ENCODE measurements around the gene LTBR.

The LTBR gene

DNA sequence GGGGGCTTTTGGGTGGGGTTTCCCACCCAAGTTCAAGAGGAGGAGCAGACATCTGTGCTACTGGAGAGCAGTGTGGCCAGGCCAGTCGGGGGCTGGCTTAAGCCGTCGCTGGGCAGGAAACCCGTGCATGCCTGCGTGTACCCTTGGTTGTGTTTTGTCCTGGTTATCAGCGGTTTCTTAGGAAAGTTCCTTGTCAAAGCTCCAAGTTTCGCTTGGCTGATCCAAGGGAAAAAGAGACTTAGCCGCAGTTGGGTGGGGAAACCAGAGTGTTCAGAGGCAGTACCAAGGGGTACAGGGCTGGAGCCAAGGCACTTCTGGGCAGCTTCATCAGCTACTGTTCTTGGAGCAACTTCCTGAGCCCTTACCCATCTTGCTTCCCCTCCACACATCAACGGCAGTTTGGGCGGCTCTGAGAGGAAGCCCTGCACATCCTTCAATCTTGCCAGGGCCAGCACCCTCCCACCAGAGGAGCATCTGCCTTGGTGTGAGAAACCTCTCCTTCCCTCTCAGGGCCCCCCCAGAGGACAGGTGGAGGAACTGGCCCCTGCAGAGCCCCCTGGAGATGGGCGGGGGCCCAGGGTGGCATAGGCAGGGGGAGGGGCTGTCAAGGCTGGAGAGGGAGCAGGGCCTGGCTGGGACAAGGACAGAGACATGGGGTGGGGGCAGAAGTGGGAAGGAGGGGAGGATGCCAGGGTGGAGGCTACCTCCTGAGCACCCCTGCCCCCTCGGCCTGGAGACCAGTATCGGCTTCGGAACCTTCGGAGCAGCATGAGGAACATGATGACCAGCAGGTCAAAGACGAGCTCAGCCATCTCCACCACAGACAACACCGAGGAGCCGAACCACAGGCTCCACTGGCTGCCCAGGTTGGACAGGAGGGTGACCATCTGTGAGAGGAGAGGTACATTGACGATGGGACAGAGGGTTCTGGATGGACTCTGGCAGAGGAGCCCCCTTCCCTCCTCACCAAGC lies 36.3 kb upstream of the LTBR start:
- no peak for DNase-seq

DNA sequence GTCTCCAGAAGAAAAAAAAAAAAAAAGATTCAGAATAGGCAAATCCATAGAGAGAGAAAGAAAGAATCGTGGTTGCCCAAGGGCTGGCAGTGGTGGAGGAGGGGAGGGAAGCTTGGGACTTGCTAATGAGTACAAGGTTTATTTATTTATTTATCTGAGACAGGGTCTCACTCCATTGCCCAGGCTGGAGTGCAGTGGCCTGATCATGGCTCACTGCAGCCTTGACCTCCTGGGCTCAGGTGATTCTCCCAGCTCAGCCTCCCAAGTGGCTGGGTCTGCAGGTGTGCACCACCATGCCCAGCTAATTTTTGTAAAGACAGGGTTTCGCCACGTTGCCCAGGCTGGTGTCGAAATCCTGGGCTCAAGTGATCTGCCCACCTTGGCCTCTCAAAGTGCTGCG lies 32.3 kb upstream of the LTBR start:
- DNase-seq, result no peak

- no peak for DNase-seq
These were observed 31.5 kb upstream of the LTBR start for GRCh38 chr12:6352193-6353173.

- DNase-seq, result no peak
These were observed 29.2 kb upstream of the LTBR start for GRCh38 chr12:6354495-6355393.

DNA sequence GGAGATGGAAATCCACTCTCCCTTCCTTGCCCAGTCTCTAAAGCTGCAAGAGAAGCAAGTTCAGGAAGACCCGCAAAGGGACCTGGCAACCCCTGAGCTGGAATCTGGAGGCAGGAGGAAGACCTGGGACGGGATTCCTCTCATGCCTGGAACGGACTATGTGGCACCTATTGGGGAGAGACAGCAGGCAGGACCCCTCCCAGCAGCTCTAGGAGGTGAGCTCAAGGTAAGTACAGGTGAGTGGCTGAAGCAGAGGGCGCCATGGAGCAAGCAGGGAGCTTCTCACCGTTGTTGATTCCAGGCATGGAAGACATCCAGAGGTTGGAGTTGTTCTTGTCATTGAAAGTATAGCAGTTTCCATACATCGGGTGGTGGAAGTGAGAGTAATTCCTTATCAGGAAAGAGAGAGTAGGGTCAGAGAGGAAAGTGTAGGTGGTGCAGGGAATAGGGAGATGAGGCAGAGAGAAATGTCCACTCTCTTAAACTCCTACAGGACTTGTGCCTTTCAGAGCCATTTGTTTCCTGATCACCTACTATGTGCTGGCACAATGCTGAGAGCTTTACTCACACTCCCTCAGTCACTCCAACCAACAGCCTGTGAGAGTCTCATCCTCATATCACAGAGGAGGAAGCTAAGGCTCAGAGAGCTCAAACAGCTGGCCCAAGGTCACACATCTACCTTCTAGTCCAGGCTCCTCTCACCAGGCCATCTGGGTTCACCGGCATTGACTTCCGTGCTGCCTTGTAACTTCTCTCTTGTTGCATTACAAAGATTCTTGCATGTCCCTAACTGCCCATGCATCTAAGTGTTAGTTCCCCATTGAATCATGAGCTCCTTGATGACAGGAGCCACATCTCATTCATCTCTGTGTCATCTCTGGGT lies 28.2 kb upstream of the LTBR start:
- DNase-seq, result no peak

DNA sequence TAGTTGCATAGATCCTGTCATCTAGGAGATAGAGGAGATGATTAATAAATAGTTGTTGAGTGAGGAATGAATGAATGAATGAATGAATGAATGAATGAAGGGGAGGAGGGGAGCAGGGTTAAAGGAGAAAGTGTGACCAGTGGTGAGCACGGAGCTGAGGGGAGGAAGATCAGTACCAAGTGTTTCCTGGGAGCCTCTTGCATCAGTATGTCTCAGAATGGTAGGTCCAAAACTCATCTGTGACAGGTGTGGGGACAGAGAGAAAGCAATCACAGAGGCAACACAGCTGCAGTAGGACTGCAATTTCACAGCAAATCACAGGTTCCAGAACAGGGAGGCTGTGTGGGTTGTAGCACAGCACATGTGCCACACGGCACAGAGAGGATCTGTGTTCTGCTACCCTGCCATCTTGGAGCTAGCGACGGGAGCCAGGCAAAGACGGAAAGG lies 27.6 kb upstream of the LTBR start:
- no peak for DNase-seq

DNA sequence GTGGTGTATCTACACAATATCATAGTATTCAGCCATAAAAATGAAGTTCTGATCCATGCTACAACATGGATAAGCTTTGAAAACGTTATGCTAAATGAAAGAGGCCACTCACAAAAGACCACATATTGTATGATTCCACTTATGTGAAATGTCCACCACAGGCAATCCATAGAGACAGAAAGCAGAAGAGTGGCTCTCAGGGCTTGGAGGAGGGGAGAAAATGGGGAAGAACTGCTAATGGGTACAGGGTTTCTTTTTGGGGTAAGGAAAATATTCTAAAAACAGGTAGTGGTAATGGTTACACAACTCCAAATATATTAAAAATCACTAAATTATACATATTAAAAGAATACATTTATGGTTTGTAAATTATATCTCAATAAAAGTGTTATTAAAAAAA lies 25.1 kb upstream of the LTBR start:
- DNase-seq, result no peak

DNA sequence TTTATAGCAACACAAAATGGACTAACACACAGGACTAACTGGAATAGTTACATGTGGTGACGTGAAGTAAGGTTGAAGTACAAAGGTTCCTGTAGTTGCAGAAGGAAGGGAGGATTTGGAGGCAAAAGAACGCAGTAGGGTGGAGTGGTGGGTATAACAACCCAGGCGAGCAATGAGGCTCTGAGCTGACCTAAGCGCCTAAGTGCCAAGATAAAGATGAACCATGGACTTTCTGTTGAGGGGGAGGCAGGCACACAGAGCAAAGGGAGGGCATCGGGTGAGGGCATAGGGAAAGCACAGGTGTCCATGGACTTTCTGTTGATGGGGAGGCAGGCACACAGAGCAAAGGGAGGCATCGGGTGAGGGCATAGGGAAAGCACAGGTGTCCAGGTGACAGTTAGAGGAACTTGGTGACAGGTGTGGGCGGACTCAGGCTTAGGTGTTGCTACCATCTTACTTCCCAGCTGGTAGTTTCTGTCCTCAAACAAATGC lies 23.8 kb upstream of the LTBR start:
- no peak for DNase-seq

DNA sequence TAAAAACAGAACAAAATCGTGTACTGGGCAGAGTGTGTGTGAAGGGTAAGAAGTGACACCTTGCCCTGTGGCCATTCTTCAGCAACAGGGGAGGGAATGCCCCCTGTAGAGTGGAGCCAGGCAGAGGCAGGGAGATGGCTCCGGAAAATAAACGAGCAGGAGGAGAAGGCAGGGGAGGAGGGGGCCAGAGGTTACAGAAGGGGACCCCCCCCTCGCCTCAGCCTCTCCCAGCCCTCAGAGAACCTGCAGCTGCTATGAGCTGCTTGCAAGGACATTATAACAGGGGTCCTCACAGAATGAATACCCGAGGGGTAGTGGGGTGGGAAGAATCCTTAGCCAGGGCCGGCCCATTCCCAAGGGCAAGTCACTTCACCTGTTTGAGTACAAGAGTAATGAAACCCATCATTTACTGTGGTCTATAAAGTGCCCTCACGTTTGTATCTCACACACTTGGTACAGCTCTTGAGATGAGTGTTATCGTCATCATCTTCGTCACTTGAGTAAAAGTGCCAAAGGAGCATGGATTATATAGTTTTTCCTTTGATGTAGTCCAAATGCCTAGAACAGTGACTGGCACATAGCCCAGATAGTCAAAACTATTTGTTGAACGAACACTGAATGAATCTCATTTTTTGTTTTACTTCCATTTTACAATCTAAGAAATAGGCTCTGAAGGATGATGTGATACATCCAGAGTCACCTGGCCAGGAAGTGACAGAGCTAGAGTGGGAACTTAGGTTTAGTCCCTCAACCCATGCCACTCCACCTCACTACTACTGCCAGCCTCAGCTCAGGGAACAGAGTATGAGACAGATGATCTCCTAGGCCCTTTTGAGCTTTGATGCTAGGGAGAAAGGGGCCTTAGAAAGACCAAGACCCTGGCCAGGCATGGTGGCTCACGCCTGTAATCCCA lies 23.1 kb upstream of the LTBR start:
- DNase-seq, result no peak

DNA sequence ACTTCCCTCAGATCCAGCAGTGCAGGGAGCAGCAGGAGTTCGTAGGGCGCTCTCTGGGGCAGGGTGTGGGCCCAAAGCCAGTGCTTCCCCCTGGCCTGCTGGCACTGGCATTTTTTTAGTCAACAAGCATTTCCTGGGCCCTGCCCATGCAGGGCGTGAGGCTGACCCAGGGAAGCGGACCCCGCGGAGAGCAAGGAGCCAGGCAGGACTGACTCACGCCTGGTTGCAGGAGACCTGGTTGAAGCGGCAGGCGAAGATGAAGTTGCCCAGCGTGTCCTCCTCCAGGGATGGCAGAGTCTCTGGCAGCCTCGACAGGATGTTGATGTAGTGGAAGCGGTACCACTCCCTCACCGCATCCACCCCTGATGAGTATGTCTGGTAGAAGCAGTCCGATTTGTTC lies 22.1 kb upstream of the LTBR start:
- no peak for DNase-seq

- no peak for DNase-seq
These were observed 21.6 kb upstream of the LTBR start for GRCh38 chr12:6362403-6362802.

DNA sequence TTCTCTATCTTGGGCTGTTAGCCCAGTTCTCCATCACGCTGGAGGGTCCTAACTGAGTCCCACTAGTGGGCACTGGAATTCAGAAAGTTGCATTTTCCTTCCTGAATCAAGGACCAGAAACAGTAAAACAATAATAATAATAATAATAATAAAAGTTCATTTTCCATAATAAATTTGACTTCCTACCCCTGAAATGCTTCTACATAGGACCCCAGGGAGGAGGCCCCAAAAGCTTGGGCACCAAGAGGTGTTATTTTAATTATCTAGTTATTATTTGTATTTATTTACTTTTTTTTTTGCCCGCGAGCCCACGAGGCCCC lies 21.0 kb upstream of the LTBR start:
- no peak for DNase-seq

DNA sequence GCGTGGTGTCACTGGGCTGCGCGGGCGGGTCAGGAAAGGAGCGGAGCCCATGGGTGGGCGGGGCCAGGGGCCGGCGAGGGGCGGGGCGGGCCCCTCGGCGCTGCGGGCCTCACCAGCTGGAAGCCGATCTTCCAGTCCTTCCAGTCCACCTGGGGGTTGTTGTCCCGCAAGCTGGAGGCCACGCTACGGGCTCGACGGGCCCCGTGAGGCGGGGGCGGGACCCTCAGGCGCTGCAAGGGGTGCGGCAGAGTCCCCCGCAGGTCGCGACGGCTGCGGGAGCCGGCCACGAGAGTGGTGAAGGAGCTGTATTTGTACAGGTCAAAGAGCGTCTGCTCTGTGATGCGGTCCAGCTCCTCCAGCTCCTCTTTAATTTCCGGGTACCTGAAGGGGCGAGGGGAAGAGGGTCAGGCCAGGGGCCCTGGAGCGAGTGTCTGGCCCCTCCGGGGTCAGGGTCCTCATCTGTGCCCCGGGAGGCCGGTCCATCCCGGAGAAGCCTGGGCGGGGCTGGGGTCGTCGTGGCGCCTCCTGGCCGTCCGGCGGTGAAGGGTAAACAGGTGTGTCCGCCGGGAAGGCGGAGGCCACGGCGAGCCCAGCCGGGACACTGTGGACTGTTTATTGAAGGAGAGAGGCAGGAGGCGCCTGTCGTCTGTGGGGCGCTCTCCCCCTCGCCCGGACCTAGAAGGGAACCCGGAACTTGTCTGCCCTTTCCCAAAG lies 20.5 kb upstream of the LTBR start:
- no peak for DNase-seq

DNA sequence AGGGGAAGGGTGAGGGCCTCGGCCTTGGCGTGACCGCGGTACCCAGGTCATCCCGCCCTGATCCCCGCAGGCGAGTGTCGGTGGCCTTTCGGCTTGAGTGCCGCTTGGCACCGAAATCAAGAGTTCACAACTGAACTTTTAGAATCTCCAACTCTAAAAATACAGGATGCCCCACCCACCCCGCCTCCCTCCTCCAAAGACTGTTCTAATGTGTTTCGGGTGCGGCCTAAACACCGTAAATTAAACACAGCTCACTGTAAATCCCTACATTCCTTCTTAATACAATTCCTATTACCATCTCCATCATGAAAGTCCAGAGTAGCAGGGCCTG lies 20.0 kb upstream of the LTBR start:
- no peak for DNase-seq

GRCh38 chr12:6367065-6367968 lies 16.6 kb upstream of the LTBR start:
- peak; percentile 28 for DNase-seq

- DNase-seq, result no peak
These were observed 15.7 kb upstream of the LTBR start for GRCh38 chr12:6367969-6368892.

DNA sequence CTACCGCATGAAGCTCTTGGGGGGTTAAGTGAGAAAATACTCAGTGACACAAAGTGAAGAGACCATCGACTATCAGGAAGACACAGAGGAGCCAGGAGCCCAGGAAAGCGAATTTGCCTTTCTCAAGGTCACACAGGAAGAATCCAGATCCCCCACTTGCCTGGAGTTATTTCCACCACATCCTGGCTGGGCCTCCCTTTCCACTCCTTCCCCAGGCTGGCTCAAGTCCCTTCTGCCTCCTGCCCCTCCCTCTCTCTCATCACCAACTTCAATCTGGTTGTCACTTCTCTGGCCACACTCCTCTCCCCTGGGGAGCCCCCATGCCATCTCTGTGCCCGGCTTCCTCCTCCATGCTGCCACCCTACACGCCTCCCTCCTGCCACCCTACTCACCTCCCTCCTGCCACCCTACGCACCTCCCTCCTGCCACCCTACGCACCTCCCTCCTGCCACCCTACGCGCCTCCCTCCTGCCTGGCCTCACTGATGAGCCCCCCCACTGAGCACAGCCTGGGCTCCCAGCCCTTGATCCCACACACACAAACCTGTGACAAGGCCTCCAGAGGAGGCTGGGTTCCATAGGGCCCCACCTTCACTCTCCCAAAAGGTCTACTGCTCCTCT lies 14.9 kb upstream of the LTBR start:
- no peak for DNase-seq

All from NCI-H446 treated with DMSO at 0.1 percent for 48 hours (cell line).